Measurements from ENCODE around the gene GM2A.
"Not testable (repeated sequence)": the region's sequence is repeated elsewhere in the genome, so short reads cannot be mapped to it uniquely, and the experiment has no call there.

Gene GM2A

DNA sequence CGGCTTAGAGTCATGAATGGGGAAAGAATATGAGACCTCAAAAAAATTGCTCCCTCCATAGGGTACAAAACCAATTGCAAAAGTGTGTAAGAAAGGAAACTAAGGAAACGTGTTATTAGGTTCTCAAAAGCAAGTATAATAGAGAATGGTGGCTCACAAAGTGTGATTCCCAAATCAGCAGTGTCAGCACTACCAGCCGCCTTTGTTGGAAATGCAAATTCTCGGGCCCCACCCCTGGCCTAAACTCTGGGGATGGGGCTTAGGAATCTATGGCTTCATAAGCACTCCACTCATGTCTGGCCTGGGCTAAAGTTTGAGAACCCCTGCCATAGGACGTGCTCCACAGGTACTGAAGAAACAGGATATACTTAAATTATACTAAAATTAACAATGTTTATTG is 27.5 kb upstream of the GM2A start:
- DNase-seq (ENCODE audit: extremely low spot score, insufficient read length, low read depth) (no peak), FAIRE-seq (no peak)

DNA sequence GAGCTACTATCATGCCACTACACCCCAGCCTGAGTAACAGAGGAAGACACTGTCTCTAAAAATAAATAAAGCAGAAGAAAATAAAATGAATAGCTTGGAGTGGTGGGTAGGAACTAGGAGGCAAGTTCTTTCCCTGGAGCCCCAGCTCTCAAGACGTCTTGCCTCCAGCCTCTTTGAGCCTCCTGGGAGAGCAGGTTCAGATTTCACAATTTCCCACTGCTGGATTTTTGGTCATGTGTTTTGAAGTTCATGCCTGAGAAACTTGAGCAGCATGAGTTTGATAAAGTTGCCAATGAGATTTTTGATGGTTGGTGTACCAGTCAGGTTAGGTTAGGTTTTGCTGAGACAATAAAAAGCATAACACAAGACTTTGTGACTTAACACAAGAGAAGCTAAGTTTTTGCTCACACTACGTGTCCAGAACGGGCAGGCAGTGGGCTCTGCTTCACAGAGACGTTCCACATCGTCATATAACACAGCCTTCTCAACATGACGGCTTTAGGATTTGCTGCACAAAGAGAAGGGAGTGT is 25.0 kb upstream of the GM2A start:
- DNase-seq (ENCODE audit: extremely low spot score, insufficient read length, low read depth) (no peak), FAIRE-seq (no peak)

DNA sequence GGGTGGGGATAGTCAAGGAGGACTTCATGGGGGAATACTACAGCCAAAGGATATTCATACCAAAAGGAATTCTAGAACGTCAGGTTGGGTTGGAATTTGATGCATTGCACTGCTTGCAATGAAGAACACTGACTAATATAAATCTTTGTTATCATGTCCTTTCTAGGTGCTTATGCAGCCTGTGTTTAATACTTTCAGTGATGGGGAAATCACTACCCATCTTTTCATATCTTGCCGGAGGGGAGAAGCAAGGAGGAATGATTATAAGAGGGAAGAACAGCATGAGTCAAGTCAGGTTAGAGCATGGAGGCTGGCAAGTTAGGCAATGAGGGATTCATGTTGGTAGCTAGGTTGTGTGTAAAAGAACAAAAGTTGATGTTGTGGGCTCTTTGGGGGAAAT is 24.0 kb upstream of the GM2A start:
- FAIRE-seq: no peak

DNA sequence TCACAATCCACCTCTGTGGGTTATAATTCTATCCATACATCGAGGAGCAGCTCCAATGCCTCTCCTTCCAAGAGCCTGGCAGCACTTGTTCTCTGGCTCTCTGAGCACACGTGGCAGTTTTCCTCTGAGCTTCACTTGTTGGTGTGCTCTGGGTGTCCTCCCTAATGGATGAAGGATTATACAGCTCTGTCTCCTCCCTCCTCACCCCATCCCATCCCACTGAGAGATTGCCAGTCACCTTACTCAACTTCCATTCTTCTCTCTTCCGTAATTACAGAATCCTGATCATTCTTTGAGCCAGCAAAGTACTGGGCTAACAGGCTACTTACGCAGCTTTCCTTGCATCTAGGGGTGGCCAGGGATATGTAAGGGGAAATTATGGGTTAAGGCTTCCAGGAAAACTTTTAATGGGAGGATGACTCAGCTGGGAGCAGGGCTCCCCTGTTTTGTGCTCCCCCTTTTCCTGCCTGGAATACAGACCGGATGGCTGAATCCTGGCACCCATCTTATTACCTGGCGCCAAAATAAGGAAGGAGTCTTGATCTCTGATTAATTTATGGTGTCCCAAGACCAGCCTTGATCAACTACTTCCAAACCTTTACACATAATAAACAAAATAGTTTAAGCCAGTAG is 22.8 kb upstream of the GM2A start:
- no peak for DNase-seq (ENCODE audit: extremely low spot score, insufficient read length, low read depth)
- no peak for FAIRE-seq

More for the DNA sequence above, 24.0 kb upstream of the GM2A start:
- DNase-seq (ENCODE audit: extremely low spot score, insufficient read length, low read depth): no peak

DNA sequence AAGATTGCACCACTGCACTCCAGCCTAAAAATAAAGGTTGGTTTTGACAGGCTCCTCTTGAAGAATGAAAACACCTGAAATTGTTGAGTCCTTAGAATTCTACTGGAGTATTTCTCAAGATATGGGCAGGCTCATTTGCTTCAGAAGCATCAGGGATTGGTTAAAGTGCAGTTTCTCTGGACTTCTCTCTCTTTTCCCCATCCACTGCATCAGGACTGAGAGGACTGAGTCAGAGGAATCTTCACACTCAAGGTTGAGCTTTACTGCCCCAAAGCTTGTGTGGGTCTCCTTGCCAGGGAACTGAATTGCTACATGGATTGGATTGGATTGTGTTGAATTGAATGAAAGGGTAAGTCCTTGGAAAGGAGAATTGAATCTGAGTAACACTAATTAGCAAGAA is 21.6 kb upstream of the GM2A start:
- DNase-seq (ENCODE audit: extremely low spot score, insufficient read length, low read depth) (no peak), FAIRE-seq (no peak)

DNA sequence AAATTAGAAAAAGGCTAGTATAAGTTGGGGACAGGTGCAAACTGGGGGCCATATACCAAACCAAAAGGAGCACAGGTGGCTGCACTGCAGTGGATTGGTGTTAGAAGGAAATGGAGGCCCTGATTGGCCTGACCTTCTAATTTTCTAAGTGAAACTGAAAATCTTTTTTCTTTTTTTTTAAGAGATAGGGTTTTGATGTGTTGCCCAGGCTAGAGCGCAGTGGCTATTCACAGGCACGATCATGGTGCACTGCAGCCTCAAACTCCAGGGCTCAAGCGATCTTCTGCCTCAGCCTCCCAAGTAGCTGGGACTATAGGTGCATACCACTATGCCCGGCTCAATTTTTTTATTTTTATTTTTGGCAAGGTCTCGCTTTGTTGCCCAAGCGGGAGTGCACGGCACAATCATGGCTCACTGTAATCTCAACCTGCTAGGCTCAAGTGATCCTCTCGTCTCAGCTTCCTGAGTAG is 19.3 kb upstream of the GM2A start:
- no peak for DNase-seq (ENCODE audit: extremely low spot score, insufficient read length, low read depth)
- FAIRE-seq: peak; percentile 80

DNA sequence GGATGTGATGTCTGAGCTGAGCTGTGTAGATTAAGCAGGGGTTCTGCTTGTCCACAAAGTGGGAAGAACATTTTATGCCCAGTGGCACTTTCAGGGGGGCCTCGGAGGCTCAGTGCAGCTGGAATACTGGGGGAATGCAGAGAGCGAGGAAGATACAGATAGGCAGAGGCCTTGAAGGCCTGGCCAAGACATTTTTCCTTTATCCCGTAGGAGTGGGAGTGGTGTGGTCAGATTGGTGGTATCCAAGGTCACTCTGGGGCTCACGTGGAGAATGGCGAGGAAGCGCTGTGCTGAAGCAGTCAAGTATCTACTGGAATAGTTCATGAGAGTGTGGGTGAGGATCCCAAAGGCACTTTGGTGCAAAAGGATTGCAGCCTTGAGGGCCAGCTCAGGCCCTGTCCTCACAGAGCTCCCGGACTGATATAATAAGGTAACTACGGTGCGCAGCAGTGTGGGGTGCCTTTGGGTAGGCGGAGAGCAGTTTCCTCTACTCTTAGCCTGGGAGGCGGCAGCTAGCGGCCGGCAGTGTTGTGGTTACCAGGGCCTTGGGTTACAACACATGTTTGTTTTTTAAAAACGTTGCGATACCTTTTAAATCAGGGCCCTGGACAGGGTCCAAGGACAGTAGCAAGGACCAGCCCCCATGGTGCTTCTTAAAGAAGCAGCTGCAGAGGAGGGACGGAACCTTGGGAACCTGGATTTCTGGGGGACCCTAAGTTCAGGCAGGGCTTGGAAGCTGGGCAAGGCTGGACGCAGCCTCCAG is 18.3 kb upstream of the GM2A start:
- no peak for DNase-seq (ENCODE audit: extremely low spot score, insufficient read length, low read depth)

DNA sequence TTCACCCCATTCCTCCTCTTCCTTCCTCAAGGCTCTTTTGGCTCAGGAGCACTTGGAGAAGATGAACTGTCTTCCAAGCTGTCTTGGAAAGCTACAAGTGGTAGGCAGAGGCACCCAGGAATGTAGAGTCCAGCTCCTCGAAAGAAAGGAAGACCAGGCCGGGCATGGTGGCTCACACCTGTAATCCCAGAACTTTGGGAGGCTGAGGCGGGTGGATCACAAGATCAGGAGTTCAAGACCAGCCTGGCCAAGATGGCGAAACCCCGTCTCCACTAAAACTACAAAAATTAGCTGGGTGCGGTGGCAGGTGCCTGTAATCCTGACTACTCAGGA is 17.8 kb upstream of the GM2A start:
- not testable (repeated sequence) for DNase-seq (ENCODE audit: extremely low spot score, insufficient read length, low read depth); FAIRE-seq

More for the DNA sequence above, 18.3 kb upstream of the GM2A start:
- FAIRE-seq: peak; percentile 87

DNA sequence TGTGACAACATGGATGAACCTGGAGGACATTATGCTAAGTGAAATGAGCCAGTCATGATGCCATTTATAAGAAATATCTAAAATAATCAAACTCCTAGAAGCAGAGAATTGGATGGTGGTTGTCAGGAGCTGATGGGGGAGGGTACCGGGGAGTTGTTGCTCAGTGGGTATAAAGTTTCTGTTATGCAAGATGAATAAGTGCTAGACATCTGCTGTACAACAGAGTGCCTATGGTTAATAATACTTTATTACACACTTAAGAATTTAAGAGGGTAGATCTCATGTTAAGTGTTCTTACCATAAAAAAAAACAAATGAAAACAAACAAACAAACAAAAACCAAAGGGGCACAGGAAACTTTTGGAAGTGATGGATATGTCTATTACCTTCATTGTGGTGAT is 16.1 kb upstream of the GM2A start:
- FAIRE-seq: no peak
- DNase-seq (ENCODE audit: extremely low spot score, insufficient read length, low read depth): no peak

DNA sequence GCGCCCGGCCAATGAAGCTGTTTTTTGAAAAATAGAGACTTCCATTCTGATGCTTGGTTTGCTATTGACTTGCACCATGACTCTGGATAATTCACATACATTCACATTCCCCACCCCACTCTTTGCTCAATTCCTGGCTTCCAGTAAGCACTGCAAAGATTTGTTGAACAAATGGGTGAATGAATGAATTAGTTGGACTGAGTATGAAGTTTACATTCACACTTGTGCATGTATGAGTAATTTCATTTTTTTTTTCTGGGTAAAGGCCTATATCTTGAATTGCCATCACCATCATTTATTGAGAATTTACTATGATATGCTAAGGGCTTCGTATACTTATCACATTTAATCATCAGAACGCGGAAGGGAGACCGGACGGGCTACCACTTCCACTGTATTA is 15.3 kb upstream of the GM2A start:
- FAIRE-seq: no peak
- no peak for DNase-seq (ENCODE audit: extremely low spot score, insufficient read length, low read depth)

DNA sequence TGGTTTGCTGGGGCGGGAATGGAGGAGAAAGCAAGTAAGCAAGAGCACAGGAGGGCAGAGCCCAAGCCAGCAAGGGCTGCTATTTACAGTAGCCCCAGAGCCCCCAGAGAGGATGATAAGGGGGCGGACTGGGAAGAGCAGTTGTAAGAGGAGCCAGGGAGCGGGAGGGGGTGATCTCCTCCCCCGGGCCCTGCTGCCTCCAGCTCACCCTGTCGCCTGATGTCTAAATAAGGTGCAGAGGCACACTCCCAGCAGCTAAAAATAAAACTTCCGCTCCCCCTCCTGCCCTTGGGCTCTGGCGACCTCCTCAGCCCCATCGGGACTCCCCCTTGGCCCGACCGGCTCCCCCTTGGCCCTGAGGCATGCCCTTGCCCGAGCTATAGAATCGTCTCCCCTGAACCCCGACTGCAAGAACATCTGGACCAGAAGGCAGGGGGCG is 14.7 kb upstream of the GM2A start:
- FAIRE-seq (peak; percentile 80), DNase-seq (ENCODE audit: extremely low spot score, insufficient read length, low read depth) (no peak)

DNA sequence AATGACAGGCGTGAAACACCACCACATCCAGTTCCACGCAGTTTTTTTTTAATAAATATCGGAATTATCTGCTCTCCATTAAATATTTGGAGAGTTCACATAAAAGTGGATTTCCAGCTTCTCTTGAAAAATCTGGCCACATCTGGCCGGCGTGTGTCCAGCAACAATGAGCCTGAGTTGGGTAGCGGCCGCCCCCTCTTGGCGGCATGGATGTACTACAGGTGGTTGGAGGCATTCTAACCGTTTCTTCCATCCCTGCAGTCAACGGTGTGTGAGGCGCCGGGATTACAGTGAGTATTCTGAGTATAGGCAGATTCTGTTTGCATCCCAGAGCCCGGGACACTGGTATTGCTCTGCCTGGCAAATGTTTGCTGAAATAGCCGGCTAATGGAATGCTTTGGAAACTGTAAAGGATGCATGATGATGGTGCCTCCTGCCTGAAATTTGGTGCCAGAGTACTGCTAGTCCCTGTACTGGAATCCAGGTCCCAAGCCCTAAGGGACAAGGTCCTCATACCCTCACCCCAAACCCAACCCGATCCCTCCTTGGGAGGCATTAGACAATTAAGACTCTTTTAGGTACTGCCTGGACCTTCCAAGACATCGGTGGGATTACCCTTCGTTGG is 13.6 kb upstream of the GM2A start:
- no peak for DNase-seq (ENCODE audit: extremely low spot score, insufficient read length, low read depth)
- no peak for FAIRE-seq

DNA sequence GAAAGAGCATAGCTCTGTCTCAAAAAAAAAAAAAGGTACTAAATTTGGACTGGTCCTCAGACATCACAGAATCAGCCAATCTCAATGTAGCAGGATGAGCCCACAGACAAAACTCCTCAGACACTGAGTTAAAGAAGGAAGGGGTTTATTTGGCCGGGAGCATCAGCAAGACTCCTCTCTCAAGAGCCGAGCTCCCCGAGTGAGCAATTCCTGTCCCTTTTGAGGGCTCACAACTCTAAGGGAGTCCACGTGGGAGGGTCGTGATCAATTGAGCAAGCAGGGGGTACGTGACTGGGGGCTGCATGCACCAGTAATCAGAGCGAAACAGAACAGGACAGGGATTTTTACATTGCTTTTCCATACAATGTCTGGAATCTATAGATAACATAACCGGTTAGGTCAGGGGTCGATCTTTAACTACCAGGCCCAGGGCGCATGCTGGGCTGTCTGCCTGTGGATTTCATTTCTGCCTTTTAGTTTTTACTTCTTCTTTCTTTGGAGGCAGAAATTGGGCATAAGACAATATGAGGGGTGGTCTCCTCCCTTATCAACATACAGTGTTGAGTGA is 12.6 kb upstream of the GM2A start:
- FAIRE-seq; DNase-seq (ENCODE audit: extremely low spot score, insufficient read length, low read depth): not testable (repeated sequence)

DNA sequence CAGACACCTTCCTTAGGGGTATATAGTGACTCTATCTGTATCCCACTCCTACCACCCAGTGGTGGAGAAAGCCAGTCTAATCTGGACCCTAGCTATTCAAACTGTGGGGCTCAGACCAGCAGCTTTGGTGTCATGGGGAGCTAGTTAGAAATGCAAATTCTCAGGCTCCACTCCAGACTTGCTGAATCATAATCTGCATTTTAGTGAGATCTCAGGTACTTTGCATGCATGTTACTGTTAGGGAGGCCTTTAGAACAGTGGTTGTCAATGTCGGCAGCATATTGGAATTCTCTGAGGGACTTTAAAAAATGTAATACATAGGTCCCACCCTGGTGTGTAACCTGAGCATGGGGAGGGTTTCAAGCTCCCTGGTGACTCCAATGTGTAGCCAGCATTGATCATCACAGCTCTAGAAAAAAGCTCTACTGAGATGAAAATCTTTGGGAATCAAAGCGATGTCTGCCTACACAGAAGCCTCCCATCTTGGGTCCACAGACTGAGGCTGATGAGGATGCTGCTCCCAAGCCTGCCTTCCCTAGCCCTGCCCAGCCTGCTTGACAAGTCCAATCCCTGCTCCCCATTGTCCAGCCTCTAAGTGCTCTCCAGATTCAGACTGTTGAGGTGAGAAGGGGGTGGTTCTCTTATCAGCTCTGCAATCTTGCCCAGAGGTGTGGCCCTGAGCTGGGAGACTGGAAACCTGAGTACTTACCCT is 11.9 kb upstream of the GM2A start:
- DNase-seq (ENCODE audit: extremely low spot score, insufficient read length, low read depth): no peak
- FAIRE-seq: peak; percentile 56

DNA sequence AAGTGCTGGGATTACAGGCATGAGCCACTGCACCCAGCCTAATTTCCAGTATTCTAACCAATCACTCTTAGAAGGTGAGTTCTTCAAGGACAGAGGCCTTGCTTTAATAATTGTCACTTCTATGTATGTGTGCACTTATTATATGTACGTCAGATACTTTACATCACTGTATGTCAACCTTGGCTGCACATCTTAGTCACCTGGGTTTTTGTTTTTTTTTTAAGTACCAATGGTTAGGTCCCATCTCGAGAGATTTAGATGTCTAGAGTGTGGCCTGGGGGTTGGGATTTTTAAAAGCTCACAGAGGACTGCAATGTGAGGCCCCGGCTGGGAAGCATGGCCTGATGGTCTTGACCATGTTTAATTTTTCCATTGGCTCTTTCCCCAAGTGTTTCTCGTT is 9.9 kb upstream of the GM2A start:
- FAIRE-seq (no peak), DNase-seq (ENCODE audit: extremely low spot score, insufficient read length, low read depth) (no peak)

DNA sequence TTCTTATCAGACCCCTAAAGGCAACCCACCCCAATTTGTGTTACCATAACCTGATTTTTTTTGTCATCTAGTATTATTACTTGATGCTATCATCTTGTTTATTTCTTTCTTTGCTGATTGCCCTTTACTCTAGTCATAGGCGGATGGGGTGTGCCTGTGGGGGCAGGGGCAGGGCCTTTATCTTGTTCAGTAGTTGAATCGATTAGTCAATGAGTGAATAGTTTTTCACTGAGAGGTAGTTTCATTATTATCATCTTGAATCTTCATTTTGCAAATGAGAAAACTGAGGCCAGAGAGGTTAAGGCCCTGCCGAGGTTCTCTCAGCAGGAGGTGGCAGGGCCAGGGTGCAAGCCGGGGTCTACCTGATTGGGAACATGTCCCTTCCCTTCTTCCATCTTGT is 9.4 kb upstream of the GM2A start:
- no peak for DNase-seq (ENCODE audit: extremely low spot score, insufficient read length, low read depth)
- no peak for FAIRE-seq

DNA sequence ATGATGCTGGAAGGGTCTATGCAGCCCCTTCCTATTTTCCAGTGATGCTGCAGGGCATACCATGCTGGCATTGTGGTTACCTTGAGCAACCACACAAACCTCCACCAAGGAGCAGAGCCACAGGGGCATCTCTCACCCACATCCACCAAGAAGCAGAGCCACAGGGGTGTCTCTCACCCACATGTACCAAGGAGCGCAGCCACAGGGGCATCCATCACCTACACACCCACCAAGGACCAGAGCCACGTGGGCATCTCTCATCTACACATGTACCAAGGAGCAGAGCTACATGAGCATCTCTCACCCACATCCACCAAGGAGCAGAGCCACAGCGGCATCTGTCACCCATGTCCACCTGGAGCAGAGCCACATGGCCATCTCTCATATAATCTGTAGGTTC is 8.8 kb upstream of the GM2A start:
- no peak for FAIRE-seq
- no peak for DNase-seq (ENCODE audit: extremely low spot score, insufficient read length, low read depth)

DNA sequence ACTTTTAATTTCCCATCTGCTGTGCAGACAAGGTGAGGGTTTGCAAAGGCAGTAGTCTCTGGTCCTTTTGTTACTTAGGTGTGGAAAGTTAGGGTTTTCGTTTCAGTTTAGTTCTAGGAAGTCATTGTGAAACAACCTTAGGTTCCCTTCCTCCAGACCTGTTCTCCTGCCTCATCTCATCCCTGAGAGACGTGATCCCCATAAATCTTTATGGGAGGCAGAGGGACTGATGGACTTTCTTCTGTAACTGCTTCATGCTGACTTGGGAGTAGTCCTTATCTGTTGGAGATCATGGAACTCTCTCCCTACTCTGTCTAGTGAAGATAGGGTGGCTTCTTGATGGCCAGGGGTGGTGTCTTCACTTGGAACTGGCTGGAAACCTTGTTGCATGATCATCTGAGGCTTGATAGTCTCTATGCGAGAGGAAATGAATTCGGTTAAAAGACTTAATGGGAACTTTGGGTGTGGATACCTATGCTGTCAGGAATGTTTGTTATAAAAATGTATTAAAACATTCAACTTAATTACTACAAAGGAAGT is 7.2 kb upstream of the GM2A start:
- peak; percentile 26 for FAIRE-seq
- no peak for DNase-seq (ENCODE audit: extremely low spot score, insufficient read length, low read depth)

DNA sequence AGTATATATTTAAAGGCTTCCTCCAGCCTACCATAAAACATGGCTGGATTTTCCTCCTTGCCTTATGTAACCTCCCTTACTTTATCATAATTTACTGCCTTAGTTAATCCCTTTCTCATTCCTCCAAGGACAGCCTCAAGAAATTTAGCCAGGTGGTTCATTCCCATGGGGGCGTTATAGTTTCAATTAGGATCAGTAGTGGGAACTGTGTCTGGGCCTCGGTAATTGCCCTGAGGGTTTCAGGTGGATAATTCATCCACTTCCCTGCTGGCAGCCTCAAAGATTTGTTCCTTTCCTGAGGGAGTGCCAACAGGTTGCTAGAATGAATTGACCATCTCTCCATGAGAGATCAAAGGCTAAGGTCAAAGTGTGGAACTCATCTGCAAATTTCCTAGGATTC is 4.3 kb upstream of the GM2A start:
- no peak for DNase-seq (ENCODE audit: extremely low spot score, insufficient read length, low read depth)
- no peak for FAIRE-seq

DNA sequence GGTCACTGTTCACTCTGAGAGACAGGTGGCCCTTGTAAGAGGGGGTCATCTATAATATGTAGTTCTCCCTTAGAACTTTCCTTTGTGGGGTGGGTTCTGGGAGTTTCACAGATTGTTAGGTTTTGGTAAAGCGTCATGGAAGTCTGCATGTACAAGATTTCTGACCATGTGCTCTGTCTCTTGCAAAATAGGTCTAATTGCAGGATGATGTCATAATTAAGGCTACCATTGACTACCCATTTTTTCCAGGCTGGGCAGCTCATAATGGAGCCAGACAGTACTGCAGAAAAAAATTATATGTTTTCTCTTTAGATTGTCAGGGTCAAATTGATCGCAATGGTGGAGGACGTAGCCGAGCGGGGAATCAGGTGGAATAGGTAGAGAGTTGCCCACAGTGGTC is 3.7 kb upstream of the GM2A start:
- no peak for FAIRE-seq

More for the DNA sequence above, 3.7 kb upstream of the GM2A start:
- DNase-seq (ENCODE audit: extremely low spot score, insufficient read length, low read depth): no peak
